Measurements from ENCODE around the gene DCXR.
A peak's percentile ranks its signal among the peaks of the same experiment; 100 is the strongest.

Gene DCXR

DNA sequence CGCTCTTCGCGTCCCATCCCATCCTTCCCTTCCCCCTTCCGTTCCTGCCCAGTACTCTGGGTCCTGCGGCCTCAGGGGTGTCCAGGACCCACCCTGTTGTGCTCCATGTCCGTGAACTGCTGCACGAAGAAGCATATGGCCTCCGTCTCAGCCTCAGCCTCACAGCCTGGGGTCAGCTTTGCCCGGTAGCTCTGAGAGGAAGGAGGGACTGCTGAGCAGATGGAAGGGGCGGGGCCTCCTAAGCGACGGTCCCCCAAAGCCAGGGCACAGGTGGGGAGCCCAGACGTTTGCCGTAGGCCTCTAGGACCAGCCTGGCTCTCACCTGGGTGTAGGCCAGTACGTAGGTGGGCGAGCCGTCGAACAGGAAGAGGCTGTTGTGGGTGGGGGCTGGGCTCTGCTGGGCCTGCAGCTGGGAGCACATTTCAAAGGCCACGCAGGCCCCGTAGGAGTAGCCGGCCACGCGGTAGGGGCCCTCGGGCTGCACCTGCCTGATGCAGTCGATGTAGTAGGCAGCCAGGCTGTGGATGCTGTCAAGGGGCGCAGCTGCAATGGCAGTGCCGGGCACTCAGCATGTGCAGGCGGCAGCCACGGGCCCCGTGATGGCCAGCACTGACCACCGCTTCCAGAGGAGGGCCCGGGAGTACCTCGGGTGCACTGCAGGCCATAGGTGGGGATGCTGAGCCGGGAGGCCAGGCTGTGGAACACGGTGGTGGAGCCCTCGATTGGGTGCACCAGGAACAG lies 42.7 kb upstream of the DCXR start:
- no peak overlapping the region for H3K27ac ChIP-seq (ENCODE audit: low read length)
- no peaks in the 10 kb centered on the region for H3K27me3 ChIP-seq (ENCODE audit: control insufficient read depth, insufficient read depth, low read length)
- no peak overlapping the region for H3K4me3 ChIP-seq (ENCODE audit: low read length)
- H3K36me3 ChIP-seq (ENCODE audit: control insufficient read depth, low read depth, low read length): peaks cover 69% of the 10 kb centered on the region
- no peaks in the 10 kb centered on the region for H3K9me3 ChIP-seq (ENCODE audit: control insufficient read depth, low read depth, low read length)
- H3K4me1 ChIP-seq (ENCODE audit: control insufficient read depth, low read depth, low read length): no peaks in the 10 kb centered on the region
- H3K9ac ChIP-seq (ENCODE audit: low read length): no peak overlapping the region

- Histone ChIP-seq H3K9ac (ENCODE audit: low read length) (no peak overlapping the region), H3K9me3 (ENCODE audit: control insufficient read depth, low read depth, low read length) (no peaks in the 10 kb centered on the region), H3K27me3 (ENCODE audit: control insufficient read depth, insufficient read depth, low read length) (no peaks in the 10 kb centered on the region), H3K4me1 (ENCODE audit: control insufficient read depth, low read depth, low read length) (no peaks in the 10 kb centered on the region), H3K36me3 (ENCODE audit: control insufficient read depth, low read depth, low read length) (peaks cover 58% of the 10 kb centered on the region), H3K4me3 (ENCODE audit: low read length) (no peak overlapping the region), H3K27ac (ENCODE audit: low read length) (no peak overlapping the region)
These were observed 41.6 kb upstream of the DCXR start for GRCh38 chr17:82079001-82079677.

DNA sequence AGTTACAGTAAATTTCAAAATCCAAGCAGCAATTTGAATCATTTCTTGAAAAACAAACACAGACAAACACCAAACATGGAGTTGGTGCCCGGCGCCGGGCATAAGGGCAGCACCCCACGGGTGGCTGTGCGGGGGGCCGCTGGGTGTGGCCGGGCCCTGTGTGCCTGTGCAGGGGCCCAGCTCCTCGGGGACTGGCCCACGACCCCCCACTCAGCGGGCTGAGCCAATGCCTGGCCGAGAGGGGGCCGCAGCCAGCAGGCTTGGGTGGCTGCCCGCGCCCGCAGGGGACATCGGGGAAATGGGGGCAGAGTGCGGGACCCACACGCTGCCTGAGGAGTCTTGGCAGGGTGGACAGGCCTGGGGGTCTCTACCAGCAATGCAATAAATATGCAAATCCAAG lies 40.9 kb upstream of the DCXR start:
- H3K27me3 ChIP-seq (ENCODE audit: control insufficient read depth, insufficient read depth, low read length): no peaks in the 10 kb centered on the region
- no peaks in the 10 kb centered on the region for H3K9me3 ChIP-seq (ENCODE audit: control insufficient read depth, low read depth, low read length)
- no peak overlapping the region for H3K27ac ChIP-seq (ENCODE audit: low read length)
- no peaks in the 10 kb centered on the region for H3K4me1 ChIP-seq (ENCODE audit: control insufficient read depth, low read depth, low read length)
- no peak overlapping the region for H3K4me3 ChIP-seq (ENCODE audit: low read length)
- no peak overlapping the region for H3K9ac ChIP-seq (ENCODE audit: low read length)
- H3K36me3 ChIP-seq (ENCODE audit: control insufficient read depth, low read depth, low read length): peaks cover 51% of the 10 kb centered on the region

- Histone ChIP-seq H3K36me3 (ENCODE audit: control insufficient read depth, low read depth, low read length) (peaks cover 45% of the 10 kb centered on the region), H3K27me3 (ENCODE audit: control insufficient read depth, insufficient read depth, low read length) (no peaks in the 10 kb centered on the region), H3K4me3 (ENCODE audit: low read length) (no peak overlapping the region), H3K9ac (ENCODE audit: low read length) (no peak overlapping the region), H3K9me3 (ENCODE audit: control insufficient read depth, low read depth, low read length) (no peaks in the 10 kb centered on the region), H3K4me1 (ENCODE audit: control insufficient read depth, low read depth, low read length) (no peaks in the 10 kb centered on the region), H3K27ac (ENCODE audit: low read length) (no peak overlapping the region)
These were observed 40.3 kb upstream of the DCXR start for GRCh38 chr17:82077617-82078358.

- Histone ChIP-seq H3K27ac (ENCODE audit: low read length) (no peak overlapping the region), H3K9ac (ENCODE audit: low read length) (no peak overlapping the region)
These were observed 39.5 kb upstream of the DCXR start for GRCh38 chr17:82076785-82077591.

GRCh38 chr17:82076018-82076784 lies 38.7 kb upstream of the DCXR start:
- H3K4me1 ChIP-seq (ENCODE audit: control insufficient read depth, low read depth, low read length): no peaks in the 10 kb centered on the region
- H3K36me3 ChIP-seq (ENCODE audit: control insufficient read depth, low read depth, low read length): peaks cover 30% of the 10 kb centered on the region
- no peak overlapping the region for H3K4me3 ChIP-seq (ENCODE audit: low read length)
- H3K9ac ChIP-seq (ENCODE audit: low read length): no peak overlapping the region
- no peaks in the 10 kb centered on the region for H3K9me3 ChIP-seq (ENCODE audit: control insufficient read depth, low read depth, low read length)
- H3K27me3 ChIP-seq (ENCODE audit: control insufficient read depth, insufficient read depth, low read length): no peaks in the 10 kb centered on the region
- H3K27ac ChIP-seq (ENCODE audit: low read length): no peak overlapping the region

More at GRCh38 chr17:82076785-82077591, 39.5 kb upstream of the DCXR start:
- Histone ChIP-seq H3K36me3 (ENCODE audit: control insufficient read depth, low read depth, low read length) (peaks cover 37% of the 10 kb centered on the region), H3K9me3 (ENCODE audit: control insufficient read depth, low read depth, low read length) (no peaks in the 10 kb centered on the region), H3K27me3 (ENCODE audit: control insufficient read depth, insufficient read depth, low read length) (no peaks in the 10 kb centered on the region), H3K4me1 (ENCODE audit: control insufficient read depth, low read depth, low read length) (no peaks in the 10 kb centered on the region), H3K4me3 (ENCODE audit: low read length) (no peak overlapping the region)

DNA sequence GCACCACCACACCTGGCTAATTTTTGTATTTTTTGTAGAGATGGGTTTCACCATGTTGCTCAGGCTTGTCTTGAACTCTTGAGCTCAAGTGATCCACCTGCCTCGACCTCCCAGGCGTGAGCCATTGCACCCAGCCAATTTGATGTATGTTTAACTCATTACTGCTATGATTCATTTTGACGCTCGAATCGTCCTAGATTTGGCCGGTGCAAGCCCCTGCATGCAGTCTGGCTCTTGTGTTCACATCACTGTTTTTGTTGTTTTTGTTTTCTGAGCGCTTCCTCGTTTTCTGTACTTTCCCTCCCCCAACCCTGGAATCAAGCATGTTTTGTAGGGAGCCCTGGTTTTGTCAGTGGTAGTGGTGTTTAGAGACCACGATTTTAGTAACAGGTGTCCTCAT lies 35.9 kb upstream of the DCXR start:
- Histone ChIP-seq H3K27me3 (ENCODE audit: control insufficient read depth, insufficient read depth, low read length) (peaks cover 6% of the 10 kb centered on the region), H3K4me1 (ENCODE audit: control insufficient read depth, low read depth, low read length) (no peaks in the 10 kb centered on the region), H3K9me3 (ENCODE audit: control insufficient read depth, low read depth, low read length) (no peaks in the 10 kb centered on the region), H3K9ac (ENCODE audit: low read length) (no peak overlapping the region), H3K36me3 (ENCODE audit: control insufficient read depth, low read depth, low read length) (peaks cover 5% of the 10 kb centered on the region), H3K27ac (ENCODE audit: low read length) (no peak overlapping the region), H3K4me3 (ENCODE audit: low read length) (no peak overlapping the region)

DNA sequence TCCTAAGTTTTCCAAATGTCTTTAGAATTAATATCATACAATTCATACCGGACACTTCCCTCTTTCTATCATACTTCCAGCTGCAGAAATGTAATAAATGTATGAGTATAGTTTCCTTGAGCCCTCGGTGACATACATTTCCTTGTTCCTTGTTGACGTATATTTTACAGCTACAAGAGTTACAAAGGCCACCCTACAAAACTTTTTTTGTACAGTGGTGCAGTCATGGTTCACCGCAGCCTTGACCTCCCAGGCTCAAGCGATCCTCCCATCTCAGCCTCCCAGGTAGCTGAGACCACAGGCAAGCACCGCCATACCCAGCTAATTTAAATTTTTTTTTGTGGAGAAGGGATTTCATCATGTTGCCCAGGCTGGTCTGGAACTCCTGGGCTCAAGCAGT lies 35.3 kb upstream of the DCXR start:
- Histone ChIP-seq H3K4me1 (ENCODE audit: control insufficient read depth, low read depth, low read length) (no peaks in the 10 kb centered on the region), H3K27ac (ENCODE audit: low read length) (no peak overlapping the region), H3K27me3 (ENCODE audit: control insufficient read depth, insufficient read depth, low read length) (peaks cover 6% of the 10 kb centered on the region), H3K4me3 (ENCODE audit: low read length) (no peak overlapping the region), H3K9ac (ENCODE audit: low read length) (no peak overlapping the region), H3K36me3 (ENCODE audit: control insufficient read depth, low read depth, low read length) (no peaks in the 10 kb centered on the region), H3K9me3 (ENCODE audit: control insufficient read depth, low read depth, low read length) (no peaks in the 10 kb centered on the region)

- Histone ChIP-seq H3K4me3 (ENCODE audit: low read length) (no peak overlapping the region), H3K27me3 (ENCODE audit: control insufficient read depth, insufficient read depth, low read length) (peaks cover 6% of the 10 kb centered on the region)
These were observed 33.1 kb upstream of the DCXR start for GRCh38 chr17:82070611-82071010.

GRCh38 chr17:82065638-82066303 lies 28.3 kb upstream of the DCXR start, which contains the start of gene DUS1L:
DUS1L (minus strand) TSS chr17:82065804; CDS start chr17:82065059, 745 bp downstream.
- Histone ChIP-seq H3K9me3 (ENCODE audit: control insufficient read depth, low read depth, low read length) (no peaks in the 10 kb centered on the region), H3K27ac (ENCODE audit: low read length) (no peak within 1 kb of the TSS), H3K4me1 (ENCODE audit: control insufficient read depth, low read depth, low read length) (no peaks in the 10 kb centered on the region), H3K27me3 (ENCODE audit: control insufficient read depth, insufficient read depth, low read length) (peaks cover 4% of the 10 kb centered on the region), H3K4me3 (ENCODE audit: low read length) (peak within 1 kb of the TSS; percentile 75), H3K9ac (ENCODE audit: low read length) (peak within 1 kb of the TSS; percentile 62), H3K36me3 (ENCODE audit: control insufficient read depth, low read depth, low read length) (peaks cover 14% of the 10 kb centered on the region)

More at GRCh38 chr17:82070611-82071010, 33.1 kb upstream of the DCXR start:
- Histone ChIP-seq H3K27ac (ENCODE audit: low read length) (no peak overlapping the region), H3K36me3 (ENCODE audit: control insufficient read depth, low read depth, low read length) (no peaks in the 10 kb centered on the region), H3K9me3 (ENCODE audit: control insufficient read depth, low read depth, low read length) (no peaks in the 10 kb centered on the region), H3K9ac (ENCODE audit: low read length) (no peak overlapping the region), H3K4me1 (ENCODE audit: control insufficient read depth, low read depth, low read length) (no peaks in the 10 kb centered on the region)

All from iPS-18a (cell line).